GM23248 (cell line): ENCODE results near the gene DTNB. TPM values are rescaled to one million over a fixed set of nuclear protein-coding genes. Genes with fewer than 3 reads are reported as not detected.

Experiments used
- DNase-seq: peaks from one replicate; pipeline ENCODE4 v3.0.0-alpha.2; 2015
- H2AFZ ChIP-seq: fragments of 200-600 bp; sonication (generic); 2 replicates; pipeline ENCODE4 v1.6.1; 2016; ENCODE audit warnings: antibody characterized with exemption
- H3F3A ChIP-seq: fragments of 200-600 bp; sonication (generic); 2 replicates; pipeline ENCODE4 v1.6.1; 2016; ENCODE audit warnings: mild to moderate bottlenecking, antibody characterized with exemption, mixed run types; ENCODE audit not compliant: insufficient read depth
- H3K27ac ChIP-seq: fragments of 200-600 bp; sonication (generic); 2 replicates; pipeline ENCODE4 v1.5.1; 2016; ENCODE audit warnings: mild to moderate bottlenecking
- H3K27me3 ChIP-seq: fragments of 200-600 bp; sonication (generic); replicated peaks from 2 replicates; pipeline ENCODE4 v1.6.1; 2016; ENCODE audit warnings: mild to moderate bottlenecking; ENCODE audit not compliant: insufficient read depth
- H3K36me3 ChIP-seq: fragments of 200-600 bp; sonication (generic); 2 replicates; pipeline ENCODE4 v1.6.1; 2016; ENCODE audit warnings: low read depth, mild to moderate bottlenecking
- H3K4me1 ChIP-seq: fragments of 200-600 bp; sonication (generic); 2 replicates; pipeline ENCODE4 v1.6.1; 2016; ENCODE audit warnings: mild to moderate bottlenecking; ENCODE audit not compliant: insufficient read depth
- H3K4me2 ChIP-seq: fragments of 200-600 bp; sonication (generic); one replicate; pipeline ENCODE4 v1.6.1; 2016; ENCODE audit warnings: mild to moderate bottlenecking; ENCODE audit not compliant: unreplicated experiment
- H3K4me3 ChIP-seq: fragments of 200-600 bp; sonication (generic); 2 replicates; pipeline ENCODE4 v1.5.1; 2016; ENCODE audit warnings: mild to moderate bottlenecking
- H3K79me2 ChIP-seq: fragments of 200-600 bp; sonication (generic); 2 replicates; pipeline ENCODE4 v1.6.1; 2016; ENCODE audit warnings: mild to moderate bottlenecking; ENCODE audit not compliant: insufficient read depth
- H3K9ac ChIP-seq: fragments of 200-600 bp; sonication (generic); 2 replicates; pipeline ENCODE4 v1.6.1; 2016; ENCODE audit warnings: mild to moderate bottlenecking
- H3K9me2 ChIP-seq: fragments of 200-600 bp; sonication (generic); 2 replicates; pipeline ENCODE4 v1.6.1; 2016; ENCODE audit warnings: mixed run types, mild to moderate bottlenecking, moderate library complexity; ENCODE audit not compliant: insufficient read depth
- H3K9me3 ChIP-seq: fragments of 200-600 bp; sonication (generic); one replicate; pipeline ENCODE4 v1.6.1; 2017; ENCODE audit warnings: low read depth
- H4K20me1 ChIP-seq: fragments of 200-600 bp; sonication (generic); 2 replicates; pipeline ENCODE4 v1.6.0; 2016; ENCODE audit not compliant: insufficient read depth
- EZH2 ChIP-seq: fragments of 200-600 bp; sonication (generic); IDR thresholded peaks from 2 replicates; pipeline ENCODE4 v1.6.1; 2018; ENCODE audit warnings: antibody characterized with exemption, mild to moderate bottlenecking; ENCODE audit not compliant: insufficient read depth, poor library complexity, severe bottlenecking
- EZH2phosphoT487 ChIP-seq: fragments of 200-600 bp; sonication (generic); IDR thresholded peaks from 2 replicates; pipeline ENCODE4 v1.6.1; 2018; ENCODE audit warnings: antibody characterized with exemption, moderate library complexity, mild to moderate bottlenecking, low read depth; ENCODE audit not compliant: insufficient read depth
- WGBS, 2 experiments: methylation state at CpG; one replicate each; pipeline ENCODE4 v1.1.6; 2015 to 2017; ENCODE audit warnings: low lambda C conversion rate in 2 of 2, low coverage in 1 of 2; ENCODE audit errors: missing lambda C conversion rate in 2 of 2; 5-methylcytosine and 5-hydroxymethylcytosine counted together
- in situ Hi-C: fragments of 300-500 bp; cut with MboI; formaldehyde crosslinking; loops from 2 replicates; pipeline ENCODE4 v1.15.0; 2020
- polyA plus RNA-seq: library from polyadenylated mRNA; unstranded; fragments of >200 nt; fragmentation: Nextera tagmentation; extraction: Ambion mirVana; gene quantifications from 2 replicates; pipeline ENCODE4 v1.2.1, GENCODE V29; 2016
- total RNA-seq: library from RNA; depleted of rRNA; stranded (reverse); fragments of >200 nt; shearing (Covaris generic); gene quantifications from 2 replicates; pipeline ENCODE4 v1.2.3, GENCODE V29; 2014

DTNB gene
- total and polyA plus RNA-seq, 2 experiments from 2014 or later, result 1.1 to 4.0 TPM

- Histone ChIP-seq H3K9me2 (no peaks in the 10 kb centered on the region), H4K20me1 (no peaks in the 10 kb centered on the region)
- WGBS, 2 experiments, result 94% methylated on average over 3 of the region's 3 CpGs
Observed at GRCh38 chr2:25499157-25499556, 174.2 kb downstream of the DTNB start.

GRCh38 chr2:25497918-25498407 lies 175.4 kb downstream of the DTNB start:
- H3K36me3 ChIP-seq, result no peaks in the 10 kb centered on the region
- TF ChIP-seq EZH2, result no peak
- no peak for TF ChIP-seq EZH2phosphoT487
- H4K20me1 ChIP-seq, result no peaks in the 10 kb centered on the region
- H3K9me2 ChIP-seq, result no peaks in the 10 kb centered on the region
- no peaks in the 10 kb centered on the region for H3K4me1 ChIP-seq
- no peak overlapping the region for H3K4me3 ChIP-seq
- H3F3A ChIP-seq, result no peaks in the 10 kb centered on the region
- WGBS, 2 experiments, result 93 to 97% methylated on average over 2 of the region's 2 CpGs
- H3K9me3 ChIP-seq, result no peaks in the 10 kb centered on the region
- H3K4me2 ChIP-seq, result no peak overlapping the region
- no peak for DNase-seq
- H2AFZ ChIP-seq, result no peak overlapping the region
- H3K27me3 ChIP-seq, result no peaks in the 10 kb centered on the region
- no peaks in the 10 kb centered on the region for H3K79me2 ChIP-seq
- H3K27ac ChIP-seq, result no peak overlapping the region
- in situ Hi-C loops, result no loop called here
- H3K9ac ChIP-seq, result no peak overlapping the region

More at GRCh38 chr2:25499157-25499556, 174.2 kb downstream of the DTNB start:
- no peaks in the 10 kb centered on the region for H3K79me2 ChIP-seq
- in situ Hi-C loops, result no loop called here
- no peaks in the 10 kb centered on the region for H3F3A ChIP-seq
- DNase-seq, result no peak
- no peak for TF ChIP-seq EZH2phosphoT487
- TF ChIP-seq EZH2, result no peak
- no peak overlapping the region for H3K4me2 ChIP-seq
- no peaks in the 10 kb centered on the region for H3K36me3 ChIP-seq
- H3K9ac ChIP-seq, result no peak overlapping the region
- no peak overlapping the region for H3K4me3 ChIP-seq
- no peaks in the 10 kb centered on the region for H3K9me3 ChIP-seq
- H2AFZ ChIP-seq, result no peak overlapping the region
- no peaks in the 10 kb centered on the region for H3K4me1 ChIP-seq
- no peaks in the 10 kb centered on the region for H3K27me3 ChIP-seq
- no peak overlapping the region for H3K27ac ChIP-seq

- no peaks in the 10 kb centered on the region for H3K36me3 ChIP-seq
- no peak overlapping the region for H2AFZ ChIP-seq
- no peak overlapping the region for H3K4me2 ChIP-seq
- H3F3A ChIP-seq, result no peaks in the 10 kb centered on the region
- H3K9me3 ChIP-seq, result no peaks in the 10 kb centered on the region
- no peak for DNase-seq
- peaks cover under 1% of the 10 kb centered on the region; the same call in 1 of the 2 replicates for H3K4me1 ChIP-seq
- H3K4me3 ChIP-seq, result no peak overlapping the region
- H4K20me1 ChIP-seq, result no peaks in the 10 kb centered on the region
- TF ChIP-seq EZH2, result no peak
- no peak for TF ChIP-seq EZH2phosphoT487
- H3K79me2 ChIP-seq, result no peaks in the 10 kb centered on the region
- H3K9ac ChIP-seq, result no peak overlapping the region
- no peaks in the 10 kb centered on the region for H3K9me2 ChIP-seq
- no peak overlapping the region for H3K27ac ChIP-seq
- 90 to 97% methylated on average over 5 of the region's 5 CpGs for WGBS, 2 experiments
- in situ Hi-C loops, result no loop called here
- H3K27me3 ChIP-seq, result no peaks in the 10 kb centered on the region
Observed at GRCh38 chr2:25497229-25497917, 176.0 kb downstream of the DTNB start.

- Histone ChIP-seq H3K36me3 (no peaks in the 10 kb centered on the region), H3K27me3 (no peaks in the 10 kb centered on the region), H3K9ac (no peak overlapping the region), H4K20me1 (no peaks in the 10 kb centered on the region), H3K4me1 (peaks cover 8% of the 10 kb centered on the region; the same call in 1 of the 2 replicates), H3K79me2 (no peaks in the 10 kb centered on the region), H3K27ac (no peak overlapping the region), H3F3A (no peaks in the 10 kb centered on the region), H3K4me2 (no peak overlapping the region), H2AFZ (no peak overlapping the region), H3K4me3 (no peak overlapping the region), H3K9me2 (no peaks in the 10 kb centered on the region), H3K9me3 (no peaks in the 10 kb centered on the region)
- DNase-seq, result peak; percentile 45
- TF ChIP-seq EZH2phosphoT487 (no peak), EZH2 (no peak)
- whole genome bisulfite sequencing, 2 experiments, result 56 to 60% methylated on average over 2 of the region's 2 CpGs
- in situ Hi-C loops, result no loop called here
Observed at GRCh38 chr2:25494616-25495015, 178.8 kb downstream of the DTNB start.
